Measurements from ENCODE around the gene CHRNA9. TPM values are rescaled to one million over a fixed set of nuclear protein-coding genes. Genes with fewer than 3 reads are reported as not detected.

Gene CHRNA9
- total RNA-seq, 1 donor, result 0.27 TPM

DNA sequence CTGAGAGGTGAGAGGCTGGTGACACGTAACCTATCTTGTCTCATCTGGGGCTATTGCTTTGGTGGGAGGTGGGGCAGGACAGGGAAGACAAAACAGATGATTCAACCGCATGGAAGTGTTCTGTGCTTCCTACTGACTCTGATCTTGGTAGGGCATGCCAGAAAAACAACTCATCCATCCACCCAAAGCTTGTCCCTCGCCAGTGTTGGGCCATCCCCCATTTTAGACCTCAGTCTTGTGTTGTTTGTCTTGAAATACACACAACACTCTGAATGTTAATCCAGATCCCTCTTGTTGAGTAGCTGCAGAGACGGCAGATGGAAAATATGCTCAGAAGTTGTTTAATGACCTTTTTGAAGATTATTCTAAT is 377 bp downstream of the CHRNA9 start:
- DNase-seq (ENCODE audit: low read depth in 2 of 3, low spot score in 2 of 3), result no peak

DNA sequence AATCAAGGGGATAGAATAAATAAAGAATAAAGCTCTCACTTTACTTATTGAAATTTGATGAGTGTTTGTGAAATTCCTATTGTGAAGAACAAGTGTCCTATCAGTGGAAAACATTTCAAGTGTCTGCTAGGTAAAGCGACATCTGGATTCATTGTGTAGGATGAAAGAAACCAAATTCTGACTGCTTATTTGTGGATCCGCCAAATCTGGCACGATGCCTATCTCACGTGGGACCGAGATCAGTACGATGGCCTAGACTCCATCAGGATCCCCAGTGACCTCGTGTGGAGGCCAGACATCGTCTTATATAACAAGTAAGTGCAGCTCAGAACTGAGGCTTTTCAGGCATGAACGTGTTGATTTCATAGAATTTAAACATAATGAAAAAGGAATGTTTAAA is 1.9 kb downstream of the CHRNA9 start:
- no peak for DNase-seq (ENCODE audit: low read depth in 2 of 3, low spot score in 2 of 3)

DNA sequence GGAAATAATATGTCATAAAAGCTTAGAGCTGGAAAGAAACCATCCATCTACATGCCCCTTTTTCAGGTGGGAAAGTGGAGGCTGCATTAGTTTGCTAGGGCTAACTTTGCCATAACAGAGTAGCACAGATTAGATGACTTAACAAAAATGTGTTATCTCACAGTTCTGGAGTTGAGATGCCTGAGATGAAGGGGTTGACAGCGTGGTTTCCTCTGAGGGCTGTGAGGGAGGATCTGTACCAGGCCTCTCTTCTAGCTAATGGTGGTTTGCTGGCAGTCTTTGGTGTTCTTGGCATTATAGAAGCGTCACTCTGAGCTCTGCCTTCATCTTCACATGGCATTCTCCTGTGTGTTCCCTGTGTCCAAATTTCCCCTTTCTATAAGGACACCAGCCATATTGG is 2.4 kb downstream of the CHRNA9 start:
- peak in 1 of 3 donors; percentile 25 for DNase-seq (ENCODE audit: low read depth in 2 of 3, low spot score in 2 of 3)

DNA sequence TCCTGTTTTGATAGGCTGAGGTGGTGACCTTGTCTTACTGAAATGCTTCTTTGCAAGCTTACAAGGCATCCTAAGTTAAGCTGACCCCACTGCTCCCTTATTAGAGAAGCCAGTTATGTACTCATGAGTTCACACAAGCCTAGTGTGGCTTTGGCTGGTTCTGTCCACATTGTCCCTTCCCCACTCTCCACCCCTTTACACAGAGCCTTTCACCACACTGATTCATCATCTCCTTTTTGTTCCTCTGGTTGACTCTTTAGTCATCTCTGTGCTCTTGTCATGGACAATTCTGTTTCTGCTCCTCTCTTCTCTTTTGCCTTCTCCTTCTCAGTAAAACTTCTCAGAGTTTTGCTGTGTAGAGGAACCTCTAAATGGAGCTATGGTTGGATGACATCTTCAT is 4.9 kb downstream of the CHRNA9 start:
- DNase-seq (ENCODE audit: low read depth in 2 of 3, low spot score in 2 of 3), result no peak

DNA sequence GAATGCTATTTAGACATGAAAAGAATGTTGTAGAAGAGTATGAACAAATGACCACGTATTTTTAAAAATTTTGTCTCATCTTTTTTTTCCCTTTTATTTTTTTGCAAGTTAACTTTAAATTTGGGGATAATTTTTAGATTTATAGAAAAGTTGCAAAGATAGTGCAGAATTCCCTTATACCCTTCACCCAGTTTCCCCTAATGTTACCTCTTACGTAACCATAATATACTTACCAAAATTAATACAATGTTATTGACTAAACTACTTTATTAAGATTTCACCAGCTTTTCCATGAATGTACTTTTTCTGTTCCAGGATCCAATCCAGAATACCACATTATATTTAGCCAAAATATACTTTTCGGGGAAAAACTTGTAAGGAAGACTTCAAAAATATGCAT is 12.3 kb downstream of the CHRNA9 start:
- no peak for DNase-seq (ENCODE audit: low read depth in 2 of 3, low spot score in 2 of 3)

DNA sequence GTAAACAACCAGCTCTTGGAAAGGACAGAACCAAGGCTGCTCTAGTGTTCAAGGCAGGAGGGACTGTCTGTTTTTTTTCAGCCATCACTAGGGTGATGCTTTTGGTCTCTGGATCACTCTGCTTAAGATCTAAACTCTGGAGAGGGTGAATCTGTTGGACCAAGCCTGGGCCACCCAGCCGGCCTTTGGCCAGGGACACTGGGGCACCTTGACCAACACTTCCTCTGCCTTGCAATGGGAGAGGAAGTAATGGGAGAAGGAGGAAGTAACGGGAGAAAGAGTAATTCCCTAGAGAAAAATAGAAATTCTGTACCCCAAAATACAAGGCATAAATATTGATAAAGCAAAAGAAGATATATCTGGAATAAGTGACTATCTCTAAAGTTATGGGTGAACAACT is 12.9 kb downstream of the CHRNA9 start:
- no peak for DNase-seq (ENCODE audit: low read depth in 2 of 3, low spot score in 2 of 3)

DNA sequence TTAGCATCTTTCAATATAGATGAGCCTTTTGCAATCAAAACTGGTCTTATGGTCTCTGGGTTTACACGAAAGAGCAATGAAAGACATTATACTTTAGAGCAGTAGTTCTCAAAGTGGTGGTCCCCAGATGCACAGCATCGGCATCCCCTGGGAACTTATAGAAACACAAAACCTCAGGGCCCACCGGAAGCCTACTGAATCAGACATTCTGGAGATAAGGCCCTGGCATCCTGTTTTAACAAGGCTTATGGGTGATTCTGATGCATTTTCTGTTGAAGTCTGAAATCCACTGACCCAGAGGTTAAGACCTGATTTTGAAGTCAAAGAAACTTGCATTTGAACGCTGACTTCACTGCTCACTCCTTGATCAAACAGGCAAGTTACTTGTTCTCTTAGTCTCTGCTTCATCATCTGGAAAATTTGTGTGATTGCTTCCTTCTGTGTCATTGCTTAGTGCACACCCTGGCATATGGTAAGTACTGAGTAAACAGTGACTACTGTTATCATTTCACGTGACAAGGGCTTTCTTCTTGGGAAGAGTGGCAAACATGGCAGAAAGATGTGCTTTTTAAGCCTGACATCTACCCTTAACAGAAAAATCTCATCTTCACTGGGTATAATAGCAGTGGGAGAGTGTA is 14.5 kb downstream of the CHRNA9 start:
- peak in 2 of 3 donors; percentile 39 to 67 for DNase-seq (ENCODE audit: low read depth in 2 of 3, low spot score in 2 of 3)

DNA sequence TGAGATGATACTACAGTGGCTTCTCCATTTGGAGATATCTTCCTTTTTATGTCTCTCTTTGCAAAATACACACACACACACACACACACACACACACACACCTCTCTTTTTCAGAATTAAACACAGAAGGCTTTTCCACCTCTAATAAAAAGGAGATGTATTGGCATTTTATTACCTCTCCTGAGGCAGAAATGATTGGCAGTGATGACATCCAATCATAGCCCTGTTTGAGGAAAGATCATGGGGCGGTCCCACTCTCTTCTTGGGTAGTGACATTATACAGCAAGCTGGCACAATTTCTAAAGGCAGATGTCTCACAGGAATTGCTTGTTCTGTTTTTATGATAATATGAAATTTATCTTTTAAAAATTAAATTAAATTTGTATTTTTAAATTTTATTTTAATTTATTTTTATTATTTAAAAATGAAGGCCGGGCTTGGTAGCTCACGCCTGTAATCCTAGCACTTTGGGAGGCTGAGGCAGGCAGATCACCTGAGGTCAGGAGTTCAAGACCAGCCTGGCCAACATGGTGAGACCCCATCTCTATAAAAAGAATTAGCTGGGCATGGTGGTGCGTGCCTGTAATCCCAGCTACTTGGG is 15.6 kb downstream of the CHRNA9 start:
- DNase-seq (ENCODE audit: low read depth in 2 of 3, low spot score in 2 of 3), result no peak

DNA sequence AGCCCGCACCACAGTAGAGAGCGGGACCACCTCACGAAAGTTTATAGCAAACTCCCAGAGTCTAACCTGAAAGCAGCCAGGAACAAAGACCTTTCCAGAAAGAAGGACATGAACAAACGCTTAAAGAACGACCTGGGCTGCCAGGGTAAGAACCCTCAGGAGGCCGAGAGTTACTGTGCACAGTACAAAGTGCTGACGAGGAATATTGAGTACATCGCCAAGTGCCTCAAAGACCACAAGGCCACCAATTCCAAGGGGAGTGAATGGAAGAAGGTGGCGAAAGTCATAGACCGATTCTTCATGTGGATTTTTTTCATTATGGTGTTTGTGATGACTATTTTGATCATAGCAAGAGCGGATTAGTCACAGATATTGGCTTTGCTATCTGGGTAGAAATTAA is 19.0 kb downstream of the CHRNA9 start:
- no peak for DNase-seq (ENCODE audit: low read depth in 2 of 3, low spot score in 2 of 3)

DNA sequence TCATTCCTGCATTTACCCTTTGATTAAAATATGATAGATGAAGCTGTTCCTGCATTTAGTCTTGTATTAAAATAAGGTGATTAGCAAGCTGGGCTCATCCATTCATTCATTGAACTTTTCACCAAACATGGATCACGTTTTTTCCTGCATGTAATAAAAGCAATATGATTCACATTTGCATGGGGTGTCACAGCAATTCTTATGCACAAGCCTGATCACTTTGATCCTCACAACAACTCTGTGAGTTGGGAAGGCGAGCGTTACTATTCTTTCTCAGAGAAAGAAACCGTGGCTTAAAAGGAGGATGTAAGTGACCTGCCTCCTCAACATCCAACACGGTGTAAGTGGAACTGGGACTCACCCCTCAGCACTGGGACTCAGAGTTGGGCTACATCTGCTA is 20.0 kb downstream of the CHRNA9 start:
- no peak for DNase-seq (ENCODE audit: low read depth in 2 of 3, low spot score in 2 of 3)

DNA sequence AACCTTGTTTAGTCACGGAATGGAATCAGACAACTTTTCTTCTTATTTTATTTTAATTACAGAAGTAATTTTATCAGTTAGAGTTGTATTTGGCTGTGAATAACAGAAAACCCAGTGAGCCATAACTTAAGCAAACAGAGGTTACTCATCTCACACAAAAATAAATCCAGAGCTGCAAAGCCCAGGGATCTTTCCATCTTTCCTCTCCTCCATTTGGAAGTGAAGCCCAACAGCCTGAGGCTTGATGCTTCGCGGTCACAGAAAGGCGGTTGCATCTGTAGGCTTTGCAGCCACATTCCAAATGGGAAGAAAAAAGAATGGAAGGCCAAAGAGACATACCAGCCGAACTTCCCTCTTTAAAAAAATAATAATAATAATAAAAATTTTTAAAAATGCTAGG is 22.6 kb downstream of the CHRNA9 start:
- DNase-seq (ENCODE audit: low read depth in 2 of 3, low spot score in 2 of 3), result no peak

DNA sequence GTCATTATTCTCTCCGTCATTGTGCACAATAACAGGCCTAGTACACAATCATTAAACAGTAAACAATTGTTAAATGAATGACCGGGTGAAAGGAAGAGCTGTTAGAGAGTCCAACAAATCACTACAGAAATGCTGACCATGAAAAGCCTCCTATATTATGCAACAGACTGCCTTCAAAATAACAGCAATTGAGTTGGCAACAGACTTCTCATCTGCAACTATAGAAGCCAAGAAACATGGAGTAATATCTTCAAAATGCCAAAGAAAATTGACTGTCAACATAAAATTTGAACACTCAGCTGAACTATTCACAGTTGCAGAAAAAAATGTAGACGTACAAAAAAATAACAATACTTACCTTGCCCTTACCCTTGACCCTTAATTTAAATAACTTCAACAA is 26.2 kb downstream of the CHRNA9 start:
- DNase-seq (ENCODE audit: low read depth in 2 of 3, low spot score in 2 of 3), result no peak

DNA sequence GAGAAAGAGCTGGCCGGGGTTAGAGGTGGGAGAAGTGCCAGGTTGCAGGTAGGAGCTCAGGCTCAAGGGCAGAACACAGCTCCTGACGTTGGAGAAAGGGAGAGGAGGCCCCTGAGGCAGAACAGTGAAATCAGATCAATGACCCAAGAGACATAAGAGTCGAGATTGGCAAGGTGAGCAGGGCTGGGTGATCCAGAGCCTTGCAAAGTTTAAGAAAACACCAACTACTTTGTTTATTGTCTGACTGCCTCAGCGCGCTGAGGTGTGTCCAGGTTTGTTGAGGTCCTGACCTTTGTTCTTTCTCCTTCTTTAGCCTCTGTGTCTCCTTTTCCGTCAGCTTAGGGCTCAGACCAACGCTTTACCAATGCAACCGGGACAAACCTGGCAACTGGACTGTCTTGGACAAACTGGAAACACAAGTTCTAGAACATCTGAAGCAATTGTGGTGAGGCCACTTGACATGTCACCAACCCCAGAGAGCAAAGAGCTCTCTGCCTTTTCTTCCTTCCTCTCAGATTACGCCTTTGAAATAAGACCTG is 28.3 kb downstream of the CHRNA9 start:
- DNase-seq (ENCODE audit: low read depth in 2 of 3, low spot score in 2 of 3), result no peak

DNA sequence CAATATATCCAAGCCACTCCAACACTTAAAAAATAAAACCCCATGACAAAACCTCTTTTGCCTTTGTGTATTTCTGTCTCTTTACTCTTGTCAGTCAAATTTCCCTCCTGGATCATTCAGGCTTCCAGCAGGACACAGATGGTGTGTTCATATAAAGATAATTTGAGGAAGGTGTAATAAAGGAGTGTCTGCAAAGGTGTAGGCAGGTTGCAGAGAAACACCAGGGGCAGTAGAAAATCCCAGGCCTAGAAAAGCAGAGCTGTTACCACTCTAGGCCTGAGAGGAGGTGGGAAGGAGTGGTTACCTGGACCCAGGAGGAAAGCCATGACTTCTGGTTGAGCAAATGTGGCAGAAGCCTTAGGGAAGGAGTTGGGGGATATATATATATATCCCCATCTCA is 28.8 kb downstream of the CHRNA9 start:
- DNase-seq (ENCODE audit: low read depth in 2 of 3, low spot score in 2 of 3), result no peak

DNA sequence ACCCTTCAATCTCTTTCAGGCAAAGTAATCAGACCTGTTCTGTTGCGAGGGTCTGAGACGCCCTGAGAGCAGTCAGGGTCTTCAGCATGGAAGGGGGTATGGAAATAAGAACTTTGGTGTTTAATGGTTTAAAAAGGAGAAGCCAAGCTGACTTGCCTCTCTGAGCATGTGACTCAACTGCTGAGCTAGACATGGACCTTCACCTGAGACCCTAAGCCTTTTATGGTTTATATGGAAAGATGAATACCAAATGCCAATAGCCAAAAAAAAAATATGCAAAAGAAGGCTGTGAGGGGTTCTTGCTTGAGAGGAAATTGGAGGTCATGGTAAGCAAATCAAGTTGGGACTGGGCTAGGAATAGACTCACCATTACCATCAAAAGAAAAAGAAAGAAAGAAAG is 30.6 kb downstream of the CHRNA9 start:
- no peak for DNase-seq (ENCODE audit: low read depth in 2 of 3, low spot score in 2 of 3)

DNA sequence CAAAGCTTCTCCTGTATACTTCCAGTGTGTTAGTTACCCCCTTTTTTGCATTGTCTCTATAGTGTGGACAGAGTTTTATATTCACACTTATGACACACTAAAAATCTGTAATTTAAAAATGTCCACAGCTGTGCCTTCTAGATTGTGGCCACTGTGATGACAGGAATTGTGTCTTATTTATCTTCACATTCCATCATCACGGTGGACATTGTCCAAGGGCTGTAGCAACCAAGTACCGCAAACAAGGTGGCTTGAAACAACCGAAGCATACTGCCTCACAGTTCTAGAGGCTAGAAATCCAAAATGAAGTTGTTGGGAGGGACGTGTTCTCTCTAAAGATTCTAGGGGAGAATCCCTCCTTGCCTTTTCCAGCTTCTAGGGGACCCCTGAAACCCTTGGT is 32.3 kb downstream of the CHRNA9 start:
- no peak for DNase-seq (ENCODE audit: low read depth in 2 of 3, low spot score in 2 of 3)

DNA sequence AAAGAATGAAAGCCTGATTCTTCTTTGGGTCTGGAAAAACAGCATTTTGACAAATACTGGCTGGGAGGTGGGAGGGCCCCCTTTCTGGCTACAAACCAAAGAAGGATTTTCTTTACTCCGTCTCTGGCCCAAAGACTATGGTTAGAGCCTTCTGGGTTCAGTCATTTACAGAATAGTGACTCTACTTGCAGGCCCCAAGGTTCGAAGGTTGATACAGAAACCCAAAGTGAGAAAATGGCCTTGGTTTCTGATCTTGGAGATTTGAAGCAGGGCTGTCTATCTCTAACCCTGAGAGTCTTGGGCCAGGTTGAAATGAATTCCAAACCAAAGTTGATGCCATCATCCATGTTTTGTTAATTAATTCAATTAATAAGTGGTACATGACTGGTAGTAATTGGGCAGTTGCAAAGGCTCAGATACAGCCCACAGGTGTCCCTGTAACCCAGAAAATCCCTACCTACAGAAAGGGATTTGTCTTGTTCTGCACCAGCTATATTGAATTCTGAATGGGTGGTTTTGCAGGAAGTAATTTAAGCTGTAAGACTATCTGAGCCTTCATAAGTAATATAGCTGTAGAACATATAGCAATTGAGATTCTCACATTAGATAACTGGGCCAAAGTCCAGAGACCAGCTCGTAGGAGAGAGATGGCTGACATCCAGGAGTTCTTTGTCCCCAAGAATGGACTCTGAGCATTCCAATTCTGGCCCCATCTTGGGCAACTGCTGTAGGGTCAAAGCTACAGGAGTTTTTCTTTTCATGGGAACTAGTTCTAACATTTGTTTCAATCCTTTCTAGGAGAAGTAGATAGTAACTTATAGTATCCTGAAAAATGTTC is 34.5 kb downstream of the CHRNA9 start:
- DNase-seq (ENCODE audit: low read depth in 2 of 3, low spot score in 2 of 3), result no peak

DNA sequence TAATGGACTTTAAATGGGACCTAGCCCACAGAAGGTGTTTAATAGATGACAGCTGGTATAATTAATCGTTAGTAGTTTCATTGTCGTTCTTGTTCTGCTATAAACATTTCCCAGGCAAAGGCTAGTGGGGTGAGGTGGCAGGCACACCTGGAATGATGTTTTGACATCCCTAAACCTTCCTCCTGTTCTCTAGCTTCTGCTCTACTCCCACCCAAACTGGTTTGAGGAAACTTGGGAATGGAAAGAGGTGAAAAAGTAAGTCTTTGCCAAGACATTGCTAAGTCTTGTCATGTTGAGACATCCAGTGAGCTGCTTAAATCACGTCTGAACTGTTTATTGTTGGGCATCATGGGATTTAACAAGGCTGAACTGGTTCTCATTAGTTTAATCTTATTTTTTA is 37.5 kb downstream of the CHRNA9 start:
- no peak for DNase-seq (ENCODE audit: low read depth in 2 of 3, low spot score in 2 of 3)

DNA sequence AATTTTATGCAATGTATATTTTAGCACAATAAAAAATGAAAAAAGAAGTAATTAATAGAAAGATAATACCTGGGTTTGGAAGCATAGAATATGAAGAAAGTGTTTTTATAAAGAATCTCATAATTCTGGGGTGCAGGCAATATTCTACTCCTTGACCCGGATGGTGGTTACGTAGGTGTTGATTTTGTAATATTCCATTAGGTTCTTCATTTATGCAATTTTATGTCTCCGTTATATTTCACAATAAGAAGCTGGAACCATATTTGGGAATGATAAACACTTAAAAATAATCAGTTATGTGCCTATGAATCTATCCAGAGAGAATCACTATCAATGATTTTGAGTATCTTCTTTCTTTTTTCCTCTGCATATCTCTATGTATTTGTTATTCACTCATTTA is 38.5 kb downstream of the CHRNA9 start:
- no peak for DNase-seq (ENCODE audit: low read depth in 2 of 3, low spot score in 2 of 3)

DNA sequence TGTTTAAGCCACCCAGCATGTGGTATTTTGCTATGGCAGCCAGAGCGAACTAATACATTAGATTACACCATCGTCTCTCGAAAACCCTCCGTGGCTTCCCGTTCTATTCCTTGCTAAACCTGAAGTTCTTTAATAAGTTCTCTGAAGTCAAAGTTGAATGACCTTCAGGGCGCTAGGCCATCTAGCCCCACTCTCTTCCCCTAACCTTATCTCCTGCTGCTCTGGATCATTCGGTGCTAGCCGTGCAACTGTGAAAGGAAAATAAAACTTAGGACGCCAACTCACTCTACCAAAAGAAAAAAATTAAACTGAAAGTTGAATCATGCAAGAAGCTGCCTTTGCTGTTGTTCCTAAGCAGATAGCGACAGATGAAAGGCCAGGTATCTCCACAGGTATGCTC is 40.0 kb downstream of the CHRNA9 start:
- DNase-seq (ENCODE audit: low read depth in 2 of 3, low spot score in 2 of 3), result no peak

DNA sequence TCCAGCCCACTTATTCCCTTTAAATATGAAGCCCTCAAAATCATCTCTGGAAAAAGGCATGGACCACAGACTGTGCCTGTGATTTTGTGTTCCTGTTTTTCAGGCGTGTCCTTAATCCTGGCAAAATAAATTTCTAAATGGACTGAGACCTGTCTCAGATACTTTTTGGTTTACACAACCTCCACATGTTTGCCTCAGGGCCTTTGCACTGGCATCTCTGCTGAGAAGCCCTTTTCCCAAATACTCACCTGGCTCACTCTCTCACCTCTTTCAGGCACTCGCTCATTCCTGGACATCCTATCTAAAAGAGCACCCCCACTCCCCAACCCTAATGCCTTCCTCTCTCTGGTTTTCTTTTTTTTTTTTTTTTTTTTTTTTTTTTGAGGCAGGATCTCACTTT is 40.5 kb downstream of the CHRNA9 start:
- DNase-seq (ENCODE audit: low read depth in 2 of 3, low spot score in 2 of 3), result no peak
